C4-2B (cell line): ENCODE data around the gene IL22RA2.

Experiments used
- H3K27ac ChIP-seq: fragments of 450-650 bp; 2 replicates; pipeline ENCODE4 v1.5.1; 2017
- ZFX ChIP-seq: fragments of 450-650 bp; IDR thresholded peaks from 2 replicates; pipeline ENCODE4 v1.6.1; 2017
- TF ChIP-seq, protein P1 (sequence below): fragments of 450-650 bp; conservative IDR thresholded peaks from 2 replicates; pipeline ENCODE4 v1.5.1; 2017; ENCODE audit warnings: mild to moderate bottlenecking

The IL22RA2 gene

DNA sequence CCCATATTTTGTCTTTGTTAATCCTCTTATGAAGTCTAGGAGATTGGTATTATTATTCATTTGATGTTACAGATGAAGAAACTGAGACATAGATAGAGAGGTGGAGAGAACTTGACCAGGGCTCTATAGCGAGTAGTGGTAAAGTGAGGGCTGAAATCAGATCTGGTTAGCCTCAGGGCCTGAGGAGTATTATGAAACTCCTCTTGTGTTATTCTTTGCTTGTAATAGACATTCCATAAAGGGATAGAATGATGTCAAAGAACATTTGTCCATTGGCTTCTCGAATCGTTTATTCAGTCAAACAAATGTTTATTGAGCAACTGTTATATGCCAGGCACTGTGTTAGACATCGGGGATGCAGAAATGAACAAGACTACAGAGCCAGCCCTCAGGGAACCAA, at the start of gene IL22RA2:
TSS of gene IL22RA2 (minus strand) at position 144 of the 400 bp plus-strand sequence. CDS start 11,895 bp downstream, outside the sequence.
- no peak within 1 kb of the TSS for H3K27ac ChIP-seq
- no peak for TF ChIP-seq ZFX
- TF ChIP-seq, protein P1, sequence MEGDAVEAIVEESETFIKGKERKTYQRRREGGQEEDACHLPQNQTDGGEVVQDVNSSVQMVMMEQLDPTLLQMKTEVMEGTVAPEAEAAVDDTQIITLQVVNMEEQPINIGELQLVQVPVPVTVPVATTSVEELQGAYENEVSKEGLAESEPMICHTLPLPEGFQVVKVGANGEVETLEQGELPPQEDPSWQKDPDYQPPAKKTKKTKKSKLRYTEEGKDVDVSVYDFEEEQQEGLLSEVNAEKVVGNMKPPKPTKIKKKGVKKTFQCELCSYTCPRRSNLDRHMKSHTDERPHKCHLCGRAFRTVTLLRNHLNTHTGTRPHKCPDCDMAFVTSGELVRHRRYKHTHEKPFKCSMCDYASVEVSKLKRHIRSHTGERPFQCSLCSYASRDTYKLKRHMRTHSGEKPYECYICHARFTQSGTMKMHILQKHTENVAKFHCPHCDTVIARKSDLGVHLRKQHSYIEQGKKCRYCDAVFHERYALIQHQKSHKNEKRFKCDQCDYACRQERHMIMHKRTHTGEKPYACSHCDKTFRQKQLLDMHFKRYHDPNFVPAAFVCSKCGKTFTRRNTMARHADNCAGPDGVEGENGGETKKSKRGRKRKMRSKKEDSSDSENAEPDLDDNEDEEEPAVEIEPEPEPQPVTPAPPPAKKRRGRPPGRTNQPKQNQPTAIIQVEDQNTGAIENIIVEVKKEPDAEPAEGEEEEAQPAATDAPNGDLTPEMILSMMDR: no peak

DNA sequence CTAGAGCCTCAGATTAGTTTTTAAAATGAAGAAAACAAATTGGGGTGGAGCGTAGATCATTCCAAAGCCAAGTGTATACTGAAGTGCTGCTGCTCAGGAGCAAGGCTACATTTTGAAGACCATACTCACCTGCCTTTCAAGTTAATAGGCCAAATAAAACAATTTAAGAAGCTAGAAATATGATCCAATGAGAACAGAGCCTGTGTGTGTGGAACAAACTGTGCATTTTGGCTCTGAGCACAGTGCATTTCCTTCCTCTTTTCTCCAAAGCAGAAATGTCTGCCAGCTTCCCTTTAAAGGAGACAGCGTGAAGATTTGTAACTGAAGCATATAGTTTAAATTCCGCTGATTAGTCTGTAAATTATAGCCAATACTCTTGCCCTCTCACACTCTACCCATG, 48.9 kb upstream of the IL22RA2 start:
- peak overlapping the region; percentile 82; the same call in 1 of the 2 replicates for H3K27ac ChIP-seq
- no peak for TF ChIP-seq ZFX
- TF ChIP-seq, protein P1: no peak

DNA sequence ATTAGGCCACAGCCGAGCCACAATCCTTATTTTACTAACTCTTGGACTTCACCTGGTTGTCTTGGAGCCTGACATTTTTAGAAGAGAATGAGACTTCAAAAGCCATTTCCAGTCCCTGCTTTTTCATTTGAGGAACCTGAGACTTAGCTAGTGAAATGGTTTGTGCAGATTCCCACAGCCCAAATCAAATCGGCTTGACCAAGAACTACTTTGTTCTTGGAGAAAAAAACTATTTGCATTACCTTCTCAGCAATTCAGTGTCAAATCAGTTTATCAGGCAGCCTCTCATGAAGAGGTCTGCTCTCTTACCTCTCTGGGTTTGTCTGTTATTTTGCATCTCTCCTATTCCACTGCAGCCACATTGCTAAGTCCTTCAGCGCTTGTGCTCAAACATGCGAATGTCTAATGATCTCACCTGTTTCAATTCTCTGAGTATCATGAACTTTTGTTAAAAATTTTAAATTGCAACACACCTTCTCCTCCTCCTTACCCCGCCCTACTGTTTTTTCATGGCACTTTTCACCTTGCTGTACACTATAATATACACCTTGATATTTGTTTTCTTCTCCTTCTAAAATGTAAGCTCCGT, 46.3 kb upstream of the IL22RA2 start:
- TF ChIP-seq, protein P1: no peak
- no peak for TF ChIP-seq ZFX
- peak overlapping the region; percentile 89 for H3K27ac ChIP-seq

GRCh38 chr6:137218917-137219663, 45.6 kb upstream of the IL22RA2 start, which contains the start of gene IFNGR1:
Gene IFNGR1, minus strand, starts transcription at chr6:137219385. Its CDS starts 58 bp downstream, at chr6:137219327.
- TF ChIP-seq, protein P1: no peak
- TF ChIP-seq ZFX: no peak
- peak within 1 kb of the TSS; percentile 89 for H3K27ac ChIP-seq

GRCh38 chr6:137218473-137218916, 45.1 kb upstream of the IL22RA2 start:
- H3K27ac ChIP-seq: peak overlapping the region; percentile 89
- TF ChIP-seq, protein P1: no peak
- no peak for TF ChIP-seq ZFX

- H3K27ac ChIP-seq: peak overlapping the region; percentile 89
These were observed 44.5 kb upstream of the IL22RA2 start for GRCh38 chr6:137217801-137218472.

More at GRCh38 chr6:137217801-137218472, 44.5 kb upstream of the IL22RA2 start:
- no peak for TF ChIP-seq ZFX
- TF ChIP-seq, protein P1: no peak
